ENCODE results near the gene MSI2.
A peak's percentile ranks its signal among the peaks of the same experiment; 100 is the strongest.

MSI2 gene

DNA sequence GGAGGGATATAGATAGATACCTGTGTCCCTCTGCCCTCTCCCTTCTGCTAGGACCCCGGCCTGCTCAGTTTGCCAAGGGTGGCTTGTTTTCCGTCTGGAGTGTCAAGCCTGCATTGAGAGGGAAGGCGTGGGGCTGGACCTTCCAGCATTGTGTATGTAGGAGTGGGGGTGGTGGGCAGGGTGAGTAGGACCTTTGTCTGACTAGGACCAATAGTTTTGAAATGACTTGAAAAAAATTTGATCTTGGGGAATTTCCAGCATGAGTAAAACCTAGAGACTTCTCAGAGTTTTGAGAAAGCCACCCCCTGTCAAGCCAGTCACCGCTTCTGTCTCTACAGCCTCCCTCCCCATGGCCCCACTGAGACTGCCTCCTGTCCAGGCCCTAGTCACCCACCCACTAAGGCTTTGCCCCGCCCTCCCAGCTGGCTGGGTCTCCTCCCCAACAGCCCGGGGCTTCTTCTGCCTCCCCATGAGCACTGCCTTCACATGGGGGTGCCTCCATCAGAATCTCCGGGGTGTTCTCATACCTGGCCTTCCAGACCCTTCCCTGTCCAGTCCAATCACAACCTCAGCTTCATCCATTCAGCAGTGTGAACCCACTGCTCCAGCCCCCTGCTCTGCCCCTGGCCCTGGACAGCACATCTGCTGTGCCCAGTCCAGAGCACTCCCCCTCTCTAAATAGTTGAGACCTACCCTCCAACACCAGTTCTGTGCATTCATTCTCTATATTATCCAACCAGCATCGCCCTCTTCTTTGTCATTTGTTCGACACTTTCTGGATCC is 207.0 kb downstream of the MSI2 start:
- H3K4me3 ChIP-seq (ENCODE audit: low read length): no peak overlapping the region
- peak; percentile 66 for DNase-seq (ENCODE audit: low read depth)
- TF ChIP-seq, protein P1, sequence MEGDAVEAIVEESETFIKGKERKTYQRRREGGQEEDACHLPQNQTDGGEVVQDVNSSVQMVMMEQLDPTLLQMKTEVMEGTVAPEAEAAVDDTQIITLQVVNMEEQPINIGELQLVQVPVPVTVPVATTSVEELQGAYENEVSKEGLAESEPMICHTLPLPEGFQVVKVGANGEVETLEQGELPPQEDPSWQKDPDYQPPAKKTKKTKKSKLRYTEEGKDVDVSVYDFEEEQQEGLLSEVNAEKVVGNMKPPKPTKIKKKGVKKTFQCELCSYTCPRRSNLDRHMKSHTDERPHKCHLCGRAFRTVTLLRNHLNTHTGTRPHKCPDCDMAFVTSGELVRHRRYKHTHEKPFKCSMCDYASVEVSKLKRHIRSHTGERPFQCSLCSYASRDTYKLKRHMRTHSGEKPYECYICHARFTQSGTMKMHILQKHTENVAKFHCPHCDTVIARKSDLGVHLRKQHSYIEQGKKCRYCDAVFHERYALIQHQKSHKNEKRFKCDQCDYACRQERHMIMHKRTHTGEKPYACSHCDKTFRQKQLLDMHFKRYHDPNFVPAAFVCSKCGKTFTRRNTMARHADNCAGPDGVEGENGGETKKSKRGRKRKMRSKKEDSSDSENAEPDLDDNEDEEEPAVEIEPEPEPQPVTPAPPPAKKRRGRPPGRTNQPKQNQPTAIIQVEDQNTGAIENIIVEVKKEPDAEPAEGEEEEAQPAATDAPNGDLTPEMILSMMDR (IDR thresholded peaks at IDR 0.05; ENCODE audit: insufficient read depth, low read depth, low read length, missing control alignments): no peak

- no peak overlapping the region for H3K4me3 ChIP-seq (ENCODE audit: low read length)
- TF ChIP-seq, protein P1 (IDR thresholded peaks at IDR 0.05; ENCODE audit: insufficient read depth, low read depth, low read length, missing control alignments): no peak
- no peak for DNase-seq (ENCODE audit: low read depth)
These were observed 208.0 kb downstream of the MSI2 start for GRCh38 chr17:57464191-57464864.

- H3K4me3 ChIP-seq (ENCODE audit: low read length): no peak overlapping the region
- TF ChIP-seq, protein P1 (IDR thresholded peaks at IDR 0.05; ENCODE audit: insufficient read depth, low read depth, low read length, missing control alignments): no peak
These were observed 209.3 kb downstream of the MSI2 start for GRCh38 chr17:57465610-57466009.

GRCh38 chr17:57466017-57466471 is 209.7 kb downstream of the MSI2 start:
- TF ChIP-seq, protein P1 (IDR thresholded peaks at IDR 0.05; ENCODE audit: insufficient read depth, low read depth, low read length, missing control alignments): no peak
- H3K4me3 ChIP-seq (ENCODE audit: low read length): no peak overlapping the region
- DNase-seq (ENCODE audit: low read depth): no peak

More at GRCh38 chr17:57465610-57466009, 209.3 kb downstream of the MSI2 start:
- no peak for DNase-seq (ENCODE audit: low read depth)

- H3K4me3 ChIP-seq (ENCODE audit: low read length): no peak overlapping the region
- DNase-seq (ENCODE audit: low read depth): no peak
- TF ChIP-seq, protein P1 (IDR thresholded peaks at IDR 0.05; ENCODE audit: insufficient read depth, low read depth, low read length, missing control alignments): no peak
These were observed 210.2 kb downstream of the MSI2 start for GRCh38 chr17:57466521-57466920.

GRCh38 chr17:57467226-57467625 is 210.9 kb downstream of the MSI2 start:
- no peak overlapping the region for H3K4me3 ChIP-seq (ENCODE audit: low read length)
- no peak for DNase-seq (ENCODE audit: low read depth)
- TF ChIP-seq, protein P1 (IDR thresholded peaks at IDR 0.05; ENCODE audit: insufficient read depth, low read depth, low read length, missing control alignments): no peak

Measured in epithelial cell of esophagus (primary cell).